Stimulated activated CD4-positive, alpha-beta T cell treated with anti-CD3 and anti-CD28 coated beads, Interleukin-2, amount 100 ng/mL, for 24 hours (primary cell): Measurements from ENCODE around the gene DTWD2.
"Not testable (repeated sequence)": the region's sequence is repeated elsewhere in the genome, so short reads cannot be mapped to it uniquely, and the experiment has no call there.

Experiments
- DNase-seq, 2 donors: peaks; one replicate each; pipeline ENCODE4 v3.0.0-alpha.2; 2020

Gene DTWD2

DNA sequence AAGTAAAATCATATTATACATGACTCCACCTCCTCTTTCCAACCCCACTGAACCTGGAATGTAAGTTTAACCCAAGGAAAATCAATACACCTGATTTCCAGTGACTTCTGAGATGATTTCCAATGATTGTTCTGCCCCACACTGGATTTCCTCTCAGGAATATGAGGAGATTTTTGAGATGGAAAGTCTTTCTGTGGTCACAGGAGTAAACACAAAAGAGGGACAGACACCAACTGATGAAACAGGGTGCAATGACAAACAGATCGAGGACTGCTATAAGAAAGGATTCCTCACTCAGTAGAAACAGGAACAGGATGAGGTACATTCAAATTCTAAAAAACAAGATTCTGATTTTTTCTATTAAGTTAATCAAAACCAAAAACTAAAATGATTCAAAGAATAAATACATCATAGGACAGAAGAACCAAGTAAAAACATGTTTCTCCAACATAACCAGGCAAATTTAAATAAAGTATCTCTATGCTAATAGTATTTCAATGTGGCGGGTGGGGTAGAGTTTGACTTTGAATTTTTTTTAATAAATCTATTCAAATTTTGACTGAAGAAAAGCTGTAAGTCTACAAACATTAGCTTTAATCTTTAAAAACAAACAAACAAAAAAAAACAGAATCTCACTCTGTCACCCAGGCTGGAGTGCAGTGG, 42.1 kb downstream of the DTWD2 start:
- DNase-seq: no peak

GRCh38 chr5:118937393-118938061, 50.8 kb downstream of the DTWD2 start:
- no peak for DNase-seq

- DNase-seq: no peak
These were observed 54.6 kb downstream of the DTWD2 start for GRCh38 chr5:118933703-118934102.

- DNase-seq: no peak
These were observed 56.8 kb downstream of the DTWD2 start for GRCh38 chr5:118931564-118931963.

GRCh38 chr5:118924006-118924389, 64.3 kb downstream of the DTWD2 start:
- no peak for DNase-seq

DNA sequence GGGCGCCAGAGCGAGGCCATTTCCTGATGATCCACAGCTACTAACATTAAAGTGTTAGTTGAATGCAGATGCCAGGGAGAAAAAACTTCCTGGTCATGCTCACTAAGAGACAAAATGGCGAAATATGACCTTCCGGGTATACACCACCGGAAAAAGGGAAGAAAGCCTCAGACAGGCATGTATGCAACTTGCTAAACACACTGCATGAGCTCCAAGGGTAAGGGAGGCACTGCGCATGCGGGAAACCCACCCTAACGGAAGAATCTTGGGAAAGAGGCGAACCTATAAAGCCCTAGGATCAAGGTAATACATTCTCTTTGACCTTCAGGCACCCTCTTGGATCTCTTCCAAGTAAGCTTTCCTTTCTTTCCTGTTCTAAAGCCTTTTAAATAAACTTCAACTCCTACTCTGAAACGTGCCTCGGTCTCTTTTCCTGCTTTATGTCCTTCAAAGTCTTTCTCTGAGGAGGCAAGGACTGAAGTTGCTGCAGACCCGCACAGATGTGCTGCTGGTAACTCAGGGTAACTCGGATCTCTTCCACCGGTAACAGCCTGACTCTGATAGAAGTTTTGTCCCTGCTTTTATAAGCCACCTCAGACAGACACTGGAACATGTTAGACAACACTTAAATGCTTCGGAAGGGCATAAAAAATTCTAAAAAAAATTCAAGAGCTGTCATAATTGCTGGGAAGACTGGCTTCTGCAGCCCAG, 64.9 kb downstream of the DTWD2 start:
- DNase-seq: no peak

- no peak for DNase-seq
These were observed 66.5 kb downstream of the DTWD2 start for GRCh38 chr5:118921866-118922265.

- DNase-seq: no peak
These were observed 69.3 kb downstream of the DTWD2 start for GRCh38 chr5:118919016-118919415.

DNA sequence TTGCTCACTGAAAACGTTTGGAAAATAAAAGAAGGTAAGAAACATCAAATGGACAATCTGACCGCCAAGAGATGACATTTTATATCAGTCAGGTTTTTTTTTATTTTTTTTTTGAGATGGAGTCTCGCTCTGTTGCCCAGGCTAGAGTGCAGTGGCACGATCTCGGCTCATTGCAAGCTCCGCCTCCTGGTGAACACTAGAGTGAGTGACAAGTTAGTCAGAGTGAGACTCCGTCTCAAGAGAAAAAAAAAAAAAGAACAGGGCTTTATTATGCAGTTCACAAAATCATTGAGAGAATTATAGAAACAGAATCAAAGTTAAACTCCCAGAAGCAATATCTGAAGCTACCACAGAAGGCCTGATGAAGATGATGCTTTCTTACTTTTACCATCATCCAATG, 70.1 kb downstream of the DTWD2 start:
- DNase-seq: no peak

DNA sequence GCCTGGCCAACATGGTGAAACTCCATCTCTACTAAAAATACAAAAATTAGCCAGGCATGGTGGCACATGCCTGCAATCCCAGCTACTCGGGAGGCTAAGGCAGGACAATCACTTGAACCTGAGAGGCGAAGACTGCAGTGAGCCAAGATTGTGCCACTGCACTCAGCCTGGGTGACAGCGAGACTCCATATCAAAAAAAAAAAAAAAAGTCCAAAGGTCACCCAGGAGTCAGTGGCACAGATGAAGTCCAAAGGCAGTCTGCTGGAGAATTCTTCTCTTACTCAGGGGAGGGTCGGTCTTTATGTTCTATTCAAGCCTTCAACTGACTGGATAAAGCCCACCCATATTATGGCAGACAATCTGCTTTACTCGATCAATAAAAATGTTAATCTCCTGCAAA, 80.8 kb downstream of the DTWD2 start:
- DNase-seq: not testable (repeated sequence)

GRCh38 chr5:118906947-118907346, 81.4 kb downstream of the DTWD2 start:
- DNase-seq: no peak

GRCh38 chr5:118905196-118905595, 83.2 kb downstream of the DTWD2 start:
- DNase-seq: no peak

DNA sequence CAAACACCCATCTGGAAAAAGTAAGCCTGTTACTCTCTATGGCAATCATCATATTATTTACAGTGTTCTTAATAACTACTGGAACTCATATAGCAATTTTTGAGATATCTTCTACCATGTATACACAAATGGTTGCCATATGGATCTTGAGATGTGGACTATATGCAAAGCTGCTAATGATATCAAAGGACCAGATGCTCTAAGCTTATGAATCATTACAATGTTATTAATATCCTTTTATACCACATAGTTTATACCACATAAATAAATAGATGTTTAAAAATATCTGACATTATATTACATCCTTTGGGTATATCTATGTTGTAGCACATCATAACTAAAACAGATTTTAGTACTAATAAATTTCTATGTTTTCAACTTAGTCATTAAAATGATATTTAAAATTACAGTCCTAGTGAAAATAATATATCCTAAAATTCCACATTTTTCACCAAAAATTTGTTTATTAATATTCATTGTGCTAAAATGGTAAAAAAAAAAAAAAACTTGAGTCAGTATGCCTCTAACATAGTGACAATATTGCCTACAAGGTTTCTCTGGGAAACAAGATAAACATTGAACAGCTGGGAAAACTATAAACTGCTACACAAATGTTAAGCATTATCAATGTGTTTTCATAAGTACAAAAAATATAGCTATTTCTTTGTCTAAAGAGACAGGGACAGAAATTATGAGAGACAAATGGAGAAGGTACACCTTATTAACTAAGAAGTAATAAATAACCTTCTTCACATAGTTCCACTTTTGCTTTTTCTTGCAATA, 85.5 kb downstream of the DTWD2 start:
- DNase-seq: no peak

- no peak for DNase-seq
These were observed 93.6 kb downstream of the DTWD2 start for GRCh38 chr5:118894709-118895108.

- no peak for DNase-seq
These were observed 97.1 kb downstream of the DTWD2 start for GRCh38 chr5:118891252-118891651.

GRCh38 chr5:118889165-118889564, 99.2 kb downstream of the DTWD2 start:
- DNase-seq: no peak

- no peak for DNase-seq
These were observed 99.8 kb downstream of the DTWD2 start for GRCh38 chr5:118888556-118888955.

DNA sequence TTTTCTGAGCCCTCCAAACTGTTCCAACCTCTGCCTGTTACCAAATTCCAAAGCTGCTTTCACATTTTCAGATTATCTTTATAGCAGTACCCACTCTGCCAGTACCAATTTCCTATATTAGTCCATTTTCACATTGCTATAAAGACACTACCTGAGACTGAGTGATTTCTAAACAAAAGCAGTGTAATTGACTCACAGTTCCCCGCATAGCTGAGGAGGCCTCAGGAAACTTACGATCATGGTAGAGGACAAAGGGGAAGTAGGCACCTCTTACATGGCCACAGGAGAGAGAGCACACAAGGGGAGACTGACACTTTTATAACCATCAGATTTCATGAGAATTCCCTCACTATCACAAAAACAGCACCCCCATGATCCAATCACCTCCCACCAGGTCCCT, 105.0 kb downstream of the DTWD2 start:
- DNase-seq: no peak

- DNase-seq: no peak
These were observed 105.7 kb downstream of the DTWD2 start for GRCh38 chr5:118882666-118883065.

- DNase-seq: not testable (repeated sequence)
These were observed 111.5 kb downstream of the DTWD2 start for GRCh38 chr5:118876852-118877251.

- no peak for DNase-seq
These were observed 113.2 kb downstream of the DTWD2 start for GRCh38 chr5:118875131-118875530.

DNA sequence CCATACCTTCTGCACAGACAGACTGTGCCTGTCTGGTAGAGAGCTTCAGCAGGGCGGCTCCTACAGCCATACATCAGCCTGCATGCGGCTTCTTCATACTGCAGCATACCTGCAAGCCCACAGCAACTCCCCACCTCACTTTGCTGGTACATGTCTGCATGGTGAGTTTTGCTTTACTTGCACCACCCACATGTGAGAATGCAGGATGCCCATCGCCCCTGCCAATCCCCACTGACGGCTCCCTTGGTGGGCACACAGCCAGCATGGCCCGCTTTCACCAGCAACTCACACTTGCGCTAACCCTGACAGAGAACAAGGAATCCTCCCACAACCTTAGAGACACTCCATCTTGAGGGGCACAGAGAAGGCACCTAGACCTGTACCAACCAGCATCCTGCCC, 114.9 kb downstream of the DTWD2 start:
- no peak for DNase-seq

DNA sequence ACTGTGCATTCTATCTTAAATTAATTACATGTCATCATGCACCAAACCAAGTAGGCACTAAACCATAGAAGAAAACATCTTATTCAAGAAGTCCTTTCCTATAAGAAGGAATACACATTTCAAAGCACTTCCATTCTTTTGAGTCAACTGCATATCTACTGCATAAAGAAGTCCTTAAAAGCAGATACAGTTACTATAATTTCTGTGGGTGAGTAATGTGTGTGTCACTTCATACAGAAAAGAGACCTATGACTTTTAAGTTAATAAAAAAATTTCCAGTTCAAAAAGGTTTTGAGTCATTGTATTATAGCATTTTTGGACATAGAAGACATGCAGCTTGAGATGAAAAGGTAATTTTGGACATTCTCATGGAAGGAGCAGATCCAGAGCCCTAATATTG, 125.0 kb downstream of the DTWD2 start:
- DNase-seq: no peak
